ENCODE measurements around the gene KCNN4.

DNA sequence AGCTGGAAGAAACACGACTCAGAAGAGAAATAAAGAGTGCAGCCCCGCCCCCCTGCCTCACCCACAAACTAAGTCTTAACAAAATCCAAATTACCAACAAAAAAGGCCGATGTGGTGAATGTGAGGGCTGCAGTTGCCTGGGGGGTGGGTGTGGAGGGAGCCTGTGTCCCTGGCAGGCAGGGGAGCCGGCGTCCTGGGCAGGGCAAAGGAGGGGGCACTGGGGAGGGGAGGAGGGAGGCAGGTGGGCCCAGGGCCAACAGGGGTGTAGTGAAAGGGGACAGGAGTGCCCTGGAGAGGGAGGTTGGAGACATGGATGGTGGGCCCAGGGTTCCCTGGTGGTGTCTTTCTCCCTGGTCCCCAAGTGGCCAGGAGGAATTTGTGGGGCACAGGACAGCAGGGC lies 60.9 kb downstream of the KCNN4 start:
- TF ChIP-seq, protein P1, sequence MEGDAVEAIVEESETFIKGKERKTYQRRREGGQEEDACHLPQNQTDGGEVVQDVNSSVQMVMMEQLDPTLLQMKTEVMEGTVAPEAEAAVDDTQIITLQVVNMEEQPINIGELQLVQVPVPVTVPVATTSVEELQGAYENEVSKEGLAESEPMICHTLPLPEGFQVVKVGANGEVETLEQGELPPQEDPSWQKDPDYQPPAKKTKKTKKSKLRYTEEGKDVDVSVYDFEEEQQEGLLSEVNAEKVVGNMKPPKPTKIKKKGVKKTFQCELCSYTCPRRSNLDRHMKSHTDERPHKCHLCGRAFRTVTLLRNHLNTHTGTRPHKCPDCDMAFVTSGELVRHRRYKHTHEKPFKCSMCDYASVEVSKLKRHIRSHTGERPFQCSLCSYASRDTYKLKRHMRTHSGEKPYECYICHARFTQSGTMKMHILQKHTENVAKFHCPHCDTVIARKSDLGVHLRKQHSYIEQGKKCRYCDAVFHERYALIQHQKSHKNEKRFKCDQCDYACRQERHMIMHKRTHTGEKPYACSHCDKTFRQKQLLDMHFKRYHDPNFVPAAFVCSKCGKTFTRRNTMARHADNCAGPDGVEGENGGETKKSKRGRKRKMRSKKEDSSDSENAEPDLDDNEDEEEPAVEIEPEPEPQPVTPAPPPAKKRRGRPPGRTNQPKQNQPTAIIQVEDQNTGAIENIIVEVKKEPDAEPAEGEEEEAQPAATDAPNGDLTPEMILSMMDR (IDR thresholded peaks at IDR 0.05), result no peak
- TF ChIP-seq JUND (IDR thresholded peaks at IDR 0.05) (no peak), SIN3A (IDR thresholded peaks at IDR 0.05; ENCODE audit: borderline replicate concordance, low read depth, low read length) (no peak), GABPA (IDR thresholded peaks at IDR 0.05; ENCODE audit: low read depth) (no peak), RFX5 (IDR thresholded peaks at IDR 0.05; ENCODE audit: low read length) (no peak), FOXM1 (IDR thresholded peaks at IDR 0.05; ENCODE audit: low read depth) (no peak)
- TF ChIP-seq, protein P2, sequence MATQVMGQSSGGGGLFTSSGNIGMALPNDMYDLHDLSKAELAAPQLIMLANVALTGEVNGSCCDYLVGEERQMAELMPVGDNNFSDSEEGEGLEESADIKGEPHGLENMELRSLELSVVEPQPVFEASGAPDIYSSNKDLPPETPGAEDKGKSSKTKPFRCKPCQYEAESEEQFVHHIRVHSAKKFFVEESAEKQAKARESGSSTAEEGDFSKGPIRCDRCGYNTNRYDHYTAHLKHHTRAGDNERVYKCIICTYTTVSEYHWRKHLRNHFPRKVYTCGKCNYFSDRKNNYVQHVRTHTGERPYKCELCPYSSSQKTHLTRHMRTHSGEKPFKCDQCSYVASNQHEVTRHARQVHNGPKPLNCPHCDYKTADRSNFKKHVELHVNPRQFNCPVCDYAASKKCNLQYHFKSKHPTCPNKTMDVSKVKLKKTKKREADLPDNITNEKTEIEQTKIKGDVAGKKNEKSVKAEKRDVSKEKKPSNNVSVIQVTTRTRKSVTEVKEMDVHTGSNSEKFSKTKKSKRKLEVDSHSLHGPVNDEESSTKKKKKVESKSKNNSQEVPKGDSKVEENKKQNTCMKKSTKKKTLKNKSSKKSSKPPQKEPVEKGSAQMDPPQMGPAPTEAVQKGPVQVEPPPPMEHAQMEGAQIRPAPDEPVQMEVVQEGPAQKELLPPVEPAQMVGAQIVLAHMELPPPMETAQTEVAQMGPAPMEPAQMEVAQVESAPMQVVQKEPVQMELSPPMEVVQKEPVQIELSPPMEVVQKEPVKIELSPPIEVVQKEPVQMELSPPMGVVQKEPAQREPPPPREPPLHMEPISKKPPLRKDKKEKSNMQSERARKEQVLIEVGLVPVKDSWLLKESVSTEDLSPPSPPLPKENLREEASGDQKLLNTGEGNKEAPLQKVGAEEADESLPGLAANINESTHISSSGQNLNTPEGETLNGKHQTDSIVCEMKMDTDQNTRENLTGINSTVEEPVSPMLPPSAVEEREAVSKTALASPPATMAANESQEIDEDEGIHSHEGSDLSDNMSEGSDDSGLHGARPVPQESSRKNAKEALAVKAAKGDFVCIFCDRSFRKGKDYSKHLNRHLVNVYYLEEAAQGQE (IDR thresholded peaks at IDR 0.05; ENCODE audit: low read depth, low read length), result no peak

Measured in SK-N-SH (cell line).